Inferior parietal cortex (tissue), 1 donor: Measurements from ENCODE around the gene TIMM23B.
A peak's percentile ranks its signal among the peaks of the same experiment; 100 is the strongest.
"Not testable (repeated sequence)": the region's sequence is repeated elsewhere in the genome, so short reads cannot be mapped to it uniquely, and the experiment has no call there.

Source experiments
- DNase-seq: peaks from one replicate; pipeline ENCODE4 v3.0.0-alpha.2; 2016; ENCODE audit errors: extremely low spot score

The TIMM23B gene, protein sequence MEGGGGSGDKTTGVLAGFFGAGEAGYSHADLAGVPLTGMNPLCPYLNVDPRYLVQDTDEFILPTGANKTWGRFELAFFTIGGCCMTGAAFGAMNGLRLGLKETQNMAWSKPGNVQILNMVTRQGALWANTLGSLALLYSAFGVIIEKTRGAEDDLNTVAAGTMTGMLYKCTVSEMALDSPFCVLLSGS

GRCh38 chr10:49941447-49942338 lies at the start of gene TIMM23B, which contains the start of gene PARG:
TSS of gene TIMM23B (plus strand) at chr10:49942053. CDS start at chr10:49942195, 142 bp downstream.
TSS of gene PARG (minus strand) at chr10:49942027. CDS start at chr10:49941725, 302 bp downstream.
- peak; percentile 88 for DNase-seq

- not testable (repeated sequence) for DNase-seq
Observed at GRCh38 chr10:49899999-49900398, 41.9 kb upstream of the TIMM23B start.

- DNase-seq = not testable (repeated sequence)
Observed at GRCh38 chr10:49900406-49900805, 41.4 kb upstream of the TIMM23B start.

DNA sequence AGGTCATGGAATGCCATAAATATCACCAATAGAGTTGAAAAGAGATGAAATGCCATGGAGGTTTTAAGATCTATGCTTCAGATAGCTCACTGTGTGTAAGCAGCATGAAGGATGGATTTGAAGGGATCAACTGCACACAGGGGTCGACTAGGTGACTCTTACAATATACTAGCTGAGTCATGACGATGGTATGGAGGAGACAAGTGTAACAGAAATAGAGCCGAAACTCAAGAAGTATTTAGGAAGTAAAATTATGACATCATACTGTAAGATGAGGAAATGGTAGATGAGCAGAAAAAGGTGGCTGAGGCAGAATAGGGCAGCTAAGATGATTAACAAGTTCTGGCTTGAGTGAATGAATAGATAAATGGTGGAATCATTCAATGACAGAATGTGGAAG lies 38.0 kb upstream of the TIMM23B start:
- DNase-seq = not testable (repeated sequence)

DNA sequence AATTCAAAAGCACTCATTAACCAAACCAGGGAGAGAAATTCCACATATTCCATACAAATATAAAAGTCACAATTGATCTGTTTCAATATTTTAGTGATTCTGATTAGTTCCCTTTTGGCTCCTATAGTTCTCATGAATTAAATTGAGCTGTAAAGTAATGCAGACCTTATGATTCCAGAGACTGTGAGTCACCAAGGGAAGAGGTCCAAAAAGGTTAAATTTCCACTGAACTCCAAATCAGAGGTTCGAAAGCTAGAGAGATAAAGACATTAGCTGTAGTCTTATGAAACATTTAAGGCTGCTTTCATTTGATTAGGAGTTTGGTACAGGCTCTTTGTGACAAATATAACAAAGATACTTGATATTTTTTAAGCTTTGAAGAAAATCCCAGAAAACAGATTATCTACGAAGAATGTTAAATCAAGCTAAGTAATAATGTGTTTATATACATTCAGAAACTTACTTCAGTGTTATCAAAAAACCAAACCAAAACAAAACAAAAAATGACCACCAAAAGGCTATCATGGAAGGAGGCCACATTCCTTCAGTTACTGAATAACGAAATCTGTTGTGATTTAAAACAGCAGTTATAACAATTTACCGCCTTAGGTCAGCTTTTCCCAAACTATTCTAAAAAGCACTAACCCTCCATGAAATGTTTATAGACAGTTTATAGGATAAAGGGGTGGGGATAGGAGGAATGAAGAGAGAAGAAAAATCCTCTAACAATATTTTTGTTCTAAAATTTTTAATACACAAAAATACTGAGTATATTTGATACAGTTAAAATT lies 33.4 kb upstream of the TIMM23B start:
- not testable (repeated sequence) for DNase-seq

DNA sequence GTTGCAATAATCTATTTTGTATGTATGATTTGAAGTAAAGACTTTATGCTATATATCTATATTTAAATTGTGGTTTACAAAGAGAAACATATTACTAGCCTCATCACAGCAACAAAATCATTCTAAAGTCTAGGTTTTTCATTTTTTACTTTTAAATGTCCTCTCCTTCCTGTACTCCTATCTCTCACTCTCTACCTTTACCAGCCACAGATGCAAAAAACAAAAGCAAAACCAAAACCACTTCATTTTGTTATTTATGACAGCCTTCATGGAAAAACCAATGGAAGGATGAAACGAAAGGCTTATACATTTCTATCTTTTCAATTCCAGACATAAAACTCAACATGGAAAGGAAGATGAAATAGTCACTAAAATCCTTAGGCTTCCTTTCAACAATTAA lies 31.6 kb upstream of the TIMM23B start:
- DNase-seq = not testable (repeated sequence)

GRCh38 chr10:49916451-49916850 lies 25.4 kb upstream of the TIMM23B start:
- DNase-seq = not testable (repeated sequence)

- not testable (repeated sequence) for DNase-seq
Observed at GRCh38 chr10:49917927-49918326, 23.9 kb upstream of the TIMM23B start.

DNA sequence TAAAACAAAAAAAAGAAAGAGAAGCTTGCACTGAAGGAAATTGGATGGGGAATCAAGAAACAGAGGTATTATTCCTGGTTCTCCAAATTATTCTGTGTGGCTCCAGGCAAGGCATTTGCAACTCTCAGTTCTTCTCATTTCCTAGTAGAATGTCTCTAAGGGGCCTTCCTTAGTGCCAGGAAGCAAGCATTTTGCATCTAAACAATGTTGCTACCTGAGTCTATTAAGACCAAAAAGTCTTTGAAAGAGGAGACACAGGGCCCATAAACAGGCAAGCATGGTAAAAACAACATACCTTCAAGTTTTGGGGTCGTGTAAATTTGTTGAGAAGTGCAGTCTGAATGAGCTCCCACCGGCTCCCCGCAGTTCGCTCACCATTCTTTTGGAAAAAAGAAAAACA lies 19.8 kb upstream of the TIMM23B start:
- DNase-seq = not testable (repeated sequence)

DNA sequence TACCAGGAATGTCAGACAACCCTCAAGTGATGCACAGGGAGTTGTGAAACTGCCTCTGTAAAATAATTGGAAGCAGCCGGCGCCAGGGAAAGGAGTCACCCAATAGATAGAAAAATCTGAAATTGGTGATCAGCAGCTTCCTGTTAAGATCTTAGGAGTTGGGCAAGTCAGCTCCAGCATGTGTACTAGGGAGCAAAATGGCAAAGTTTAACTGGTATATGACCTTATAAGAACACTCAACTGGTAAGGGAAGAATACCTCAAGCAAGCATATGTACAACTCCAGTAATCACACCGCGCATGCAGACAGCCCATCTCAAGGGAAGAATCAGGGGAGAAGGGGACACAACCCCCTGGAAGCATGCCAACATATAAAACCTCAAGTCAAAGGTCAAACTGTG lies 18.3 kb upstream of the TIMM23B start:
- not testable (repeated sequence) for DNase-seq

DNA sequence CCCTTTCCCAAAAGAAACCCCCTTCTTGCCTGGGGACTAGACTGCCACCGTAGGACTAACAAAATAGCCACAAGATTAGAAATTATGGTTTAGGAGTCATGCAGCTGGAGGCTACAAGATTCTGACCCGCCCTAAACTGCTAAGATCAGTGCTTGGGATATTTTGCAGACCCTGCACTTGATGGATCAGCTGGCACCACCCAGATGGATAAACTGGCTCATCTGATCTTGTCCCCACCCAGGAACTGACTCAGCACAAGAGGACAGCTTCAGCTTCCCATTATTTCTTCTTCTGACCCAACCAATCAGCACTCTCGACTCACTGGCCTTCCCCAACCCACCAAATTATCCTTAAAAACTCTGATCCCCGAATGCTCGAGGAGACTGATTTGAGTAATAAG lies 10.6 kb upstream of the TIMM23B start:
- DNase-seq = not testable (repeated sequence)

DNA sequence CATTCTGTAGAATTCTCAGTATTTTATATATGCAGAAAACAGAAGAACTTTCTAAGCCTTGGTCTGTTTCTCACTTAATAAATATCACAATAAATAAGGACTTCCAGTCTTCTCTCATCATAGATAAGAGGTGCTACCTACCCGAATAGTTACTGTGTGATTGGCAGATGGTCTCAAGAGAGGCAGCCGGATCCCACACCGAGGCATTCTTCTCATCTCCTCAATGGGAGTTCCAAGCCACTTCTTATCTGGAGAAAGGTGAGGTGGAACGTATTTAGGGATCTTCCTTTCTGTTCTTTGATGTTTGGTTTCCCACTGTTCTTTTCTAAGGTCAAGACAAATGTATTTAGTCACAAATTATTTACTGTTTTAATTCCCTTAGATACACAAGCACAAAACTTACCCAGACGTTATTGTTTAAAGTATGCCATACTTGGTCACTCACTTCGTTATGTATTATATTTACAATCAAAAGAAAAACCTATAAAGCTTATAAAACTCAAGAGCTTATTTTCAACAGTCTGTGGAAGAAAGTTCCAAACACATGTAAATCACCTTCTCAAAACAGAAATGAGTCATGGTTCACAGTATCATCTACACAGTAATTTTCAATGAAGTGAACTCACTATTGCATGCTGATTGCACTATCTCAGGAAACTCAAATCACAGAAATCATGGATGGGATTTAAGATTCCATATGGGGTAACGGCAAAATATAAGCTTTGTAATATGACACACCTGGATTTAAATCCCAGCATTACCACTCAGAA lies 9.7 kb upstream of the TIMM23B start:
- not testable (repeated sequence) for DNase-seq

DNA sequence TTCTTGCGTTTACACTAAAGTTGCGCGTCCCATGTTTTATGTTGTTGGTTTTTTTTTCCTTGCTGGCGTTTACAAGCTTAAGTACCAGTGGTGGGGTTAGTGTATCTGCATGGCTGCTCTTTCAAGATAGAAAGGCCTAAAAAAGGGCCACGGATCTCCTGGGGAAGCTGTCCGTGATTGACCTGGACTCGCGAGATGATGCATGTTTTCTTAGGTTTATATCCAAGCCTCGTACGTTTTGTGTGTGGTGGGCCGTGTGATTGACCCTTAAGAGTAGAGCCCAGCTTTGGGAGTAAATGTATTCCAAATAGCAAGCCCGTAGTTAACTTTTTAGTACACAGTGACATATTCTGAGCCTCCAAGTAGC lies 469 bp downstream of the TIMM23B start:
- peak; percentile 3 for DNase-seq

DNA sequence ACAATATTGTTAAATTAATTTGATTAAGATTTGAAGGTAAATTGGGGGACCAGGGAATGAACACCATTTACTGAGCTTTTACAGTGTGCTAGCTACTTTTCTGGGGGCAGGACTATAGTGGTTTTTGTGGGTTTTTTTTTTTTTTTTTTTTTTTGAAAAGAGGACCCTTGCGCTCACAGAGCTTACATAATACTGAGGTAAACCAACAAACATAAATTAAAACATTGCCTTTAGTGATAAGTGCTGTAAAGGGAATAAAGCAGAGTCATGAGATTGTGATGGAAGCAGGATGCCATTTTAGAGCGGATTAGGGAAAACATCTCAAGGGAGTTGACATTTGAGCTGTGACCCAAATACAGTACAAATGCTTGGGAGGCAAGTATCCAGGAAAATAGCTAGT lies 1.8 kb downstream of the TIMM23B start:
- not testable (repeated sequence) for DNase-seq

DNA sequence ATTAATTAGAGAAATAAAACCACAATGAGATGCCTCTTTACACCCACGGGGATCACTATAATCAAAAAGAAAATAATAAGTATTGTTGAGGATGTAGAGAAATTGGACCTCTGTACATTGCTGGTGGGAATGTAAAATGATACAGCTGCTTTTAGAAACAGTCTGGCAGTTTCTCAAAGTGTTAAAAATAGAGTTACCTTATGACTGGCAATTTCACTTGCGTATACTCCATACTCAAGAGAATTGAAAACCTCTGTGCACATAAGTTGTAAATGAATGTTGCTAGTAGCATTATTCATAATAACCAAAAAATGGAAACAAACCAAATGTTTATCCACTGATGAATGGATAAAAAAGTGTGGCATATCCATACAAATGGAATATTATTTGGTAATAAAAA lies 6.3 kb downstream of the TIMM23B start:
- not testable (repeated sequence) for DNase-seq

GRCh38 chr10:49948737-49949136 lies 6.9 kb downstream of the TIMM23B start:
- DNase-seq = not testable (repeated sequence)

DNA sequence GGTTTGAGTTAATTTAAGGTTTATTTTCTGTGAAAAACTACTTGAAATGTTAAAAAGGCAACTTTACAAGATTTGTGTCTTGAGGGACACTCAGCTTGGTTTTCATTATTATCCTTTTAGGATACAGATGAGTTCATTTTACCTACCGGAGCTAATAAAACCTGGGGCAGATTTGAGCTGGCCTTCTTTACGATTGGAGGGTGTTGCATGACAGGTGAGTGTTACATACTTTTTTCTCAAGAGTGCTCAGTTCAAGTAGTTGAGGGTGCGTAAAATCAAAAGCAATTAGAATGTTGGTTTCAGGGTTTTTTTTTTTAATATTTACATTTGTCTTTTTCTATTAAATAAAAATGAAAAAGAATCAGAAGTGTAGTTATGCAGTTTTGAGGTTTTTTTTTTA lies 10.2 kb downstream of the TIMM23B start:
- not testable (repeated sequence) for DNase-seq

GRCh38 chr10:49953122-49953521 lies 11.3 kb downstream of the TIMM23B start:
- not testable (repeated sequence) for DNase-seq

DNA sequence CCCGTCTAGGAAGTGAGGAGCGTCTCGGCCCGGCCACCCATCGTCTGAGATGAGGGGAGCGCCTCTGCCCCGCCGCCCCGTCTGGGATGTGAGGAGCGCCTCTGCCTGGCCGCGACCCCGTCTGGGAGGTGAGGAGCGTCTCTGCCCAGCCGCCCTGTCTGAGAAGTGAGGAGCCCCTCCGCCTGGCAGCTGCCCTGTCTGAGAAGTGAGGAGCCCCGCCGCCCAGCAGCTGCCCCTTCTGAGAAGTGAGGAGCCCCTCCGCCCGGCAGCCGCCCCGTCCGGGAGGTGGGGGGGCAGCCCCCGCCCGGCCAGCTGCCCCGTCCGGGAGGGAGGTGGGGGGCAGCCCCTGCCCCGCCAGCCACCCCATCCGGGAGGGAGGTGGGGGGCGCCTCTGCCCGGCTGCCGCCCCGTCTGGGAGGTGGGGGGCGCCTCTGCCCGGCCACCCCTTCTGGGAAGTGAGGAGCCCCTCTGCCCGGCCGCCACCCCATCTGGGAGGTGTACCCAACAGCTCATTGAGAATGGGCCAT lies 28.5 kb downstream of the TIMM23B start:
- DNase-seq = not testable (repeated sequence)

DNA sequence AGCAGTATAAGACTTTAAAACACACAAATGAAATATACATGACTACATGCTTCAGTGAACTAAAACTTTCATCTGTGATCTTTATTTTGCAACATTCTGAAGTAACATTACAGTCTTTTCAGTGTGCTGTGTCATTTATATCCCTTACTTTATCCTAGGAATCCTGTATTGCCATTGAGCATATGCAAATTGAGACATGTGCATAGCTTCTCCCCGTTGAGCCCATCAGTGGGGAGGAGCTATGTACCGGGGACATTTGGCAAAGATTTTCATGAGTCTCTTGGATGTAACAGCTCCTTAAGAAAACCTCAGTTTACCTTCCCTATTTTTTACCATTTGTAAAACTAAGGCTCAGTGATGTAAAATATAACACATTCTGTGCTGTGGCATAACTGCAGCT lies 29.6 kb downstream of the TIMM23B start:
- not testable (repeated sequence) for DNase-seq

DNA sequence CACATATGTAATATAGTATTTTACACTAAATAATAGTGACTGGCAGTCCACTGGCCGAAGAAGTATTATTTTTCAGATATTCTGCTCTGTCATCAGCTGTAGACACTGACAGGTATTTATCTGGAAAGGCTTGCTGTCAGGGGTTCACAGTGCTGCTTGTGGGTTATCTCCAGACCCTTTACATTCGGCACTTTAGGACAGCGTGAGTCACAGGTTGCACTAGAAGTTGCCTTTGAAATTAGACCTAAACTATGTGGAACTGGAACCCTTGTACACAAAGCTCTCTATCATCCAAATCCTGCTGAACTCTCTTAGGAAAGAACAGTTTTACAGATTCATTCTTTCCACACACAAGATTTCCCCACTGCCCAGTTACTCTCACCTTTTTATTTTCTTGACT lies 30.2 kb downstream of the TIMM23B start:
- not testable (repeated sequence) for DNase-seq
